PC-9 (cell line): ENCODE results near the gene MYMX.

Experiments
- CTCF ChIP-seq: fragments of 200-600 bp; sonication (generic); conservative IDR thresholded peaks from 2 replicates; pipeline ENCODE4 v1.6.1; 2017; ENCODE audit warnings: mixed run types, antibody characterized with exemption, mild to moderate bottlenecking, moderate library complexity
- EZH2 ChIP-seq: fragments of 200-600 bp; sonication (generic); IDR thresholded peaks from 2 replicates; pipeline ENCODE4 v1.8.0; 2017; ENCODE audit warnings: antibody characterized with exemption, low read depth

GRCh38 chr6:44250718-44251123 lies 34.0 kb downstream of the MYMX start:
- no peak for TF ChIP-seq CTCF
- TF ChIP-seq EZH2: no peak
